IPS-15b (cell line): ENCODE measurements around the gene BCL6.
A peak's percentile ranks its signal among the peaks of the same experiment; 100 is the strongest.

ENCODE experiments used
- H3K27me3 ChIP-seq: one replicate; pipeline ENCODE4 v1.6.1; 2013; ENCODE audit warnings: low read length; ENCODE audit not compliant: control insufficient read depth, insufficient read depth
- H3K36me3 ChIP-seq: one replicate; pipeline ENCODE4 v1.6.1; 2013; ENCODE audit warnings: low read length; ENCODE audit not compliant: control insufficient read depth, insufficient read depth
- H3K4me1 ChIP-seq: one replicate; pipeline ENCODE4 v1.6.1; 2013; ENCODE audit warnings: mild to moderate bottlenecking, low read length; ENCODE audit not compliant: control insufficient read depth, insufficient read depth
- H3K4me3 ChIP-seq: one replicate; pipeline ENCODE4 v1.5.1; 2013; ENCODE audit warnings: low read depth, low read length
- H3K9ac ChIP-seq: one replicate; pipeline ENCODE4 v1.6.1; 2013; ENCODE audit warnings: low read depth, mild to moderate bottlenecking, low read length
- H3K9me3 ChIP-seq: one replicate; pipeline ENCODE4 v1.6.1; 2013; ENCODE audit warnings: mild to moderate bottlenecking, low read length; ENCODE audit not compliant: control insufficient read depth, insufficient read depth

BCL6 gene

GRCh38 chr3:187753516-187753915 is 8.2 kb upstream of the BCL6 start:
- Histone ChIP-seq H3K4me3 (no peak overlapping the region), H3K9me3 (no peaks in the 10 kb centered on the region), H3K9ac (no peak overlapping the region), H3K27me3 (no peaks in the 10 kb centered on the region), H3K36me3 (no peaks in the 10 kb centered on the region), H3K4me1 (peaks cover 9% of the 10 kb centered on the region)

DNA sequence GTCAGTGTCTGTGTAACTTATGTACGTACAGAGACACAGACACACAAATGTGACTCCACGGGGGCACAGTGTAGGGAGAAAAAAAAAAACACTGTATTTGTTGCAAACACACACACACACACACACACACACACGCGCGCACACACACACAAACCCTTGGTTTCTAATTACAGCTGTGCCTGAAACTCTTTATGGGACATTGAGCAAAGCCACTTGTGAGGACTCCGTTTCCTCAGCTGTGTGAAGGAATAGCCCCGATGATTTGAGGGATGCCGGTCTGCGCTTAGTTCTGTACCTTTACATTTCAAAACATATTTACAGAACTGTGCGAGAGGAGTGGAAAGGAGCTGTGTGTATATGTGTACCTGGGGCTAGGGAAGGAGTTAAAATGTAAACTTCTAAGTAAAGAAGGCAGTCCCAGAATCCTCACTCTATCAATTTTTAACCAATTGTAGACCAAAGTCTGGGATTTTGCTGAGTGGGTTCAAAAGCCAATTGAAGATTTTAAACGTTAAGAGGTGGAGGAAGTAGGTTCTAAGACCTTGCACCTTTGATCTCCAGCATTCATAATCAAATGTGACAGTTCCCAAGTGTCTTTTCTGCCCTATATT is 5.3 kb upstream of the BCL6 start:
- H3K36me3 ChIP-seq, result no peaks in the 10 kb centered on the region
- no peak overlapping the region for H3K9ac ChIP-seq
- peak overlapping the region; percentile 6 for H3K4me3 ChIP-seq

GRCh38 chr3:187750006-187750512 is 4.8 kb upstream of the BCL6 start:
- no peaks in the 10 kb centered on the region for H3K36me3 ChIP-seq
- peak overlapping the region; percentile 6 for H3K4me3 ChIP-seq
- no peaks in the 10 kb centered on the region for H3K27me3 ChIP-seq
- H3K9me3 ChIP-seq, result no peaks in the 10 kb centered on the region
- peaks cover 22% of the 10 kb centered on the region for H3K4me1 ChIP-seq
- no peak overlapping the region for H3K9ac ChIP-seq

More for the DNA sequence above, 5.3 kb upstream of the BCL6 start:
- Histone ChIP-seq H3K27me3 (no peaks in the 10 kb centered on the region), H3K9me3 (no peaks in the 10 kb centered on the region), H3K4me1 (peaks cover 22% of the 10 kb centered on the region)

DNA sequence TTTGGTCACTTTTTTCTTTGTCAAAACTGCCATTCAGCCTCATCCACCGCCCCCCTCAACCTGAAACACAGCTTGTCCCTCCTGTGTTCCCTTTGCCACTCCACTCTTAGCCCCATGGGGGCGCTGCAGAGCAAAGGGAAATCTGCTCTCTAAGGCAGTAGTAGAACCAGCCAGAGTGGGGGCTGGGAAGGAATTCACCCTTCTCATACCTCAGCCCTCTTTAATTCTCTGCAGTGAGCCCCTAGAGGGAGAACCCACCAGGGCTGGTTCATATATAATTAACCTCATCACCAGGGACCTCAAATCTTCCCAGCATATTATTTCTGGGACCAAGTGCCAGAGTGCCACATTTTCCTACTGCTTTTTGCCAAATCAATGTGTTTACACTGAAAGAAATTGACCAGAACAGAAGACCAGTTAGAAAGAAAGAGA is 2.8 kb upstream of the BCL6 start:
- no peaks in the 10 kb centered on the region for H3K36me3 ChIP-seq
- H3K27me3 ChIP-seq, result no peaks in the 10 kb centered on the region
- H3K9ac ChIP-seq, result no peak overlapping the region
- H3K4me1 ChIP-seq, result peaks cover 22% of the 10 kb centered on the region
- H3K4me3 ChIP-seq, result no peak overlapping the region
- H3K9me3 ChIP-seq, result no peaks in the 10 kb centered on the region

DNA sequence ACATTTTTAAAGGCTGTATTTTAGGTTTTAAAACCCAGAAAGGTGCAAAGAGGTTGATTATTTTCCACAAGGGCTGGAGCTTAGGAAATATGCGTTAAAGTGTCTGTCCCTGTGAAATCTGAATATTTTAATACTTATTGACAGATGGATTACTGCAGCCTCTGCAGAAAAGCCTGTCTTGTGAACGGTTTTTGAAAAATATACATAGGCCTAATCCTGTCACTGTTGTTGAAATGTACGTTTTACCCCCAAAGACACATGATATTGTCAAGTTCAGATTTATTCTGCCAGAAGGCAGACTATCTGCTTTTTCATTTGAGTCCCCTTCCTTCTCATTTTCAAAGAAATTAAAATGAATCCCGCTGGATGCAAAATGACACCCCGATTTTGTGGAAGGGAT is 2.2 kb upstream of the BCL6 start:
- peaks cover 22% of the 10 kb centered on the region for H3K4me1 ChIP-seq
- no peak overlapping the region for H3K9ac ChIP-seq
- no peak overlapping the region for H3K4me3 ChIP-seq

DNA sequence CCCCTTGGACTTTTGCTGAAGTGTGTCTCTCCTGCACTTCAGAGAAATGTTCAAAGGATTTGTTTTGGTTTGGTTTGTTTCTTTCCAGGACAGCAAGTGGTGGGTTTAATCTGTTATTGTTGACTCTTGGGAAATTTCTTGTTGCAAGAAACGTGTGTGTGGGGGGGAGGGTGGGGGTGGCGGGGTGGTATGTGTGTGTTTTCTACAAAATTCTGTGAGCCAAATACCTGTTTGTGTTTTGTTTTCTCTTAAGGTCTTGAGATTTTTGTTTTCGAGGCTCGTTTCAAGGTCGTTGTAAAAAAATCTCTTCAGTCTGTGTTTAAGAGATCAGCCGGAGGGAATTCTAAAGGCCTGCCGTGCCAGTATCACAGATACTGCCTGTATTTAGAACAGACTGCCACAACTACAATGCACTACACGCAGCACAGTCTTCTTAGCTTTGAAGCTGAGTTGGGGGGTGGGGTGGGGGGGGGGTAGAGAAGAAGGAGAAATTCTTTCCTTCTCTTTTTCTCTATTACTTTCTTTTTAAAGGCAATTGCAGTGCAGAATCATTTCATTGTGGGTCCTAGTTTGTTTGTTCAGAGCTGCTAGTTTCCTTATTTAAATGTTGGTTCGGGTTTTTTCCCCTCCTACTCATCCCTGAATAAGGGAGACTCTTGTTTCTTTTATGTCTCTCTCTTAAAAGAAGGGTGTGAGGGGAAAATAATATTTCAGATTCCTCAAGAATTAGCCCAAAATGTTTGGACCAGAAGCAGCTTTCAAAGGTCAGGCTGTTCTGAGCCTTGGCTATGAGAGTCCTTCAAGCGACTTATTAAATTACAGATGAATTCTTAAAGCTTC is 1.4 kb upstream of the BCL6 start:
- Histone ChIP-seq H3K4me1 (peaks cover 24% of the 10 kb centered on the region), H3K4me3 (peak overlapping the region; percentile 83), H3K27me3 (peaks cover 5% of the 10 kb centered on the region), H3K36me3 (no peaks in the 10 kb centered on the region), H3K9ac (no peak overlapping the region), H3K9me3 (no peaks in the 10 kb centered on the region)

More for the DNA sequence above, 2.2 kb upstream of the BCL6 start:
- Histone ChIP-seq H3K36me3 (no peaks in the 10 kb centered on the region), H3K9me3 (no peaks in the 10 kb centered on the region), H3K27me3 (peaks cover under 1% of the 10 kb centered on the region)

- Histone ChIP-seq H3K4me3 (peak overlapping the region; percentile 83), H3K9me3 (no peaks in the 10 kb centered on the region), H3K27me3 (peaks cover 11% of the 10 kb centered on the region), H3K4me1 (peaks cover 24% of the 10 kb centered on the region), H3K36me3 (no peaks in the 10 kb centered on the region), H3K9ac (no peak overlapping the region)
Observed at GRCh38 chr3:187746059-187746441, 782 bp upstream of the BCL6 start.

- H3K27me3 ChIP-seq, result peaks cover 17% of the 10 kb centered on the region
- no peaks in the 10 kb centered on the region for H3K9me3 ChIP-seq
- H3K4me3 ChIP-seq, result peak overlapping the region; percentile 83
- H3K4me1 ChIP-seq, result peaks cover 20% of the 10 kb centered on the region
- H3K9ac ChIP-seq, result peak overlapping the region; percentile 56
- H3K36me3 ChIP-seq, result no peaks in the 10 kb centered on the region
Observed at GRCh38 chr3:187744169-187745151, 808 bp downstream of the BCL6 start.

GRCh38 chr3:187743195-187744141 is 1.8 kb downstream of the BCL6 start:
- Histone ChIP-seq H3K27me3 (peaks cover 17% of the 10 kb centered on the region), H3K36me3 (no peaks in the 10 kb centered on the region), H3K4me3 (peak overlapping the region; percentile 83), H3K4me1 (peaks cover 20% of the 10 kb centered on the region), H3K9me3 (no peaks in the 10 kb centered on the region), H3K9ac (peak overlapping the region; percentile 27)

GRCh38 chr3:187742351-187743171 is 2.7 kb downstream of the BCL6 start:
- H3K9me3 ChIP-seq, result no peaks in the 10 kb centered on the region
- H3K27me3 ChIP-seq, result peaks cover 17% of the 10 kb centered on the region
- peak overlapping the region; percentile 90 for H3K4me3 ChIP-seq
- H3K9ac ChIP-seq, result no peak overlapping the region
- no peaks in the 10 kb centered on the region for H3K36me3 ChIP-seq
- H3K4me1 ChIP-seq, result peaks cover 15% of the 10 kb centered on the region
